ENCODE measurements around the gene NPPB.

Gene NPPB

DNA sequence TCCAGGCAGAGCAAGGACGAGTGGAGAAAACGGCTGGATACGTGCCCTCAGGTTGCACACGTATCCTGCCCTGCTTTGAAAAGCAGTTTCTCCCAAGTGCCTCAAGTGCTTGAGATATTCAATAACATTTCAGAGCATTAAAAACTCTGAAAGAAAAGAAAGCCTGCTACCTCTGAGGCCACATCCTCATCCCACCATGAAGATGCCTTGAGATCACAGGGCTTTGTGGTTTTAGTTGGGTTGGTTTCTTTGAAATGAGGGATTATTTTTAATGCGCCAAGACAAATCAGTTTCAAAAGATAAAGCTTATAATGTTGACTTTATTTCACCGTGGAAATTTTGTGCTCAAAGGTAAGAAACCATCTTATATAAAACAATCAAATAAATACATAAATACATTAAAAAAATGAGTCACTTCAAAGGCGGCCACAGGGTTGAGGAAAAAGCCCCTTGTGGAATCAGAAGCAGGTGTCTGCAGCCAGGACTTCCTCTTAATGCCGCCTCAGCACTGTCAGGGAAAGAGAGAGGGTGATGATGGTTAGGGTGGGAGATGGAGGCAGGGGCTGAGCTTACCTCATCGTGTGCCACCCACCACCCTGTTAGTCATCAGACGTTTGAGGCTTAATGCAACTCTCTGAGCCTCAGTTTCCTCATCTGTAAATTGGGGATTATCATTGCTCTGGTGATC, 1.4 kb downstream of the NPPB start:
- no peak overlapping the region for H3K4me3 ChIP-seq (replicated peaks in 1 of 2; ENCODE audit: low read depth in 2 of 2, low read length in 2 of 2)
- TF ChIP-seq, protein P1, sequence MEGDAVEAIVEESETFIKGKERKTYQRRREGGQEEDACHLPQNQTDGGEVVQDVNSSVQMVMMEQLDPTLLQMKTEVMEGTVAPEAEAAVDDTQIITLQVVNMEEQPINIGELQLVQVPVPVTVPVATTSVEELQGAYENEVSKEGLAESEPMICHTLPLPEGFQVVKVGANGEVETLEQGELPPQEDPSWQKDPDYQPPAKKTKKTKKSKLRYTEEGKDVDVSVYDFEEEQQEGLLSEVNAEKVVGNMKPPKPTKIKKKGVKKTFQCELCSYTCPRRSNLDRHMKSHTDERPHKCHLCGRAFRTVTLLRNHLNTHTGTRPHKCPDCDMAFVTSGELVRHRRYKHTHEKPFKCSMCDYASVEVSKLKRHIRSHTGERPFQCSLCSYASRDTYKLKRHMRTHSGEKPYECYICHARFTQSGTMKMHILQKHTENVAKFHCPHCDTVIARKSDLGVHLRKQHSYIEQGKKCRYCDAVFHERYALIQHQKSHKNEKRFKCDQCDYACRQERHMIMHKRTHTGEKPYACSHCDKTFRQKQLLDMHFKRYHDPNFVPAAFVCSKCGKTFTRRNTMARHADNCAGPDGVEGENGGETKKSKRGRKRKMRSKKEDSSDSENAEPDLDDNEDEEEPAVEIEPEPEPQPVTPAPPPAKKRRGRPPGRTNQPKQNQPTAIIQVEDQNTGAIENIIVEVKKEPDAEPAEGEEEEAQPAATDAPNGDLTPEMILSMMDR (IDR thresholded peaks at IDR 0.05; ENCODE audit: low read depth, low read length) = no peak
- no peak for DNase-seq (ENCODE audit: low read depth in 2 of 2)

DNA sequence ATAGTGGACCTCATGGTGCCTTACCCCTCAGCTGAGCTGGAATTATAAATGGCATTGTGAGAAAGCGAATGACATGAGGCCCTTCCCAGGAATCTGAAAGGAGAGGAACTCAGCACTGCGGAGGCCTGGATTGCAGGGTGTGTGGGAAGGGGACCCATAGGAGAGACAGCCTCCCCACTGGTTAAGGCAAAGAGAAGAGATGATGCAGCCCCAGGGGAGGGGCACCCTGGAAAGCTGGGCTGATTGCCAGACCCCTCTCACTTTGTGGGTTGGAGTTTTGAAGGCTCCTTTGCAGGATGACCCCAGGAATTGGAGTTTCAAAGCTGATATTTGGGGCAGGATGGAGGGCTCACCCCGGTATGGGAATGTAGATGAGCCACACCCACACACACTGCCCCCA, 2.0 kb downstream of the NPPB start:
- TF ChIP-seq, protein P1 (IDR thresholded peaks at IDR 0.05; ENCODE audit: low read depth, low read length) = no peak
- H3K4me3 ChIP-seq (replicated peaks in 1 of 2; ENCODE audit: low read depth in 2 of 2, low read length in 2 of 2) = no peak overlapping the region

DNA sequence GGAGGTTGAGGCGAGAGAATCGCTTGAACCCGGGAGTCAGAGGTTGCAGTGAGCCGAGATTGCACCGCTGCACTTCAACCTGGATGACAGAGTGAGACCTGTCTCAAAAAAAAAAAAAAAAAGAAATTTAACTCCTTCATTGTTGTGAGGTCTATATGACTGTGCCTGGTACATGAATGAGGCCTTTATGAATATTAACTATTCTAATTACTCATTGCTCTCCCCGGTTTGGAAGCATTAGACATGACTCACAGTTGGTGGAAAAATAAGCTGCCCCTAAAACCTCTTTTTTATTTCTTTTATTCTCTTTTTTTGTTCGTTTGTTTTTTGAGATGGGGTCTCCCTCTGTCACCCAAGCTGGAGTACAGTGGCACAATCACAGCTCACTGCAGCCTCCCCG, 3.3 kb downstream of the NPPB start:
- no peak for DNase-seq (ENCODE audit: low read depth in 2 of 2)
- TF ChIP-seq, protein P1 (IDR thresholded peaks at IDR 0.05; ENCODE audit: low read depth, low read length) = no peak
- H3K4me3 ChIP-seq (replicated peaks in 1 of 2; ENCODE audit: low read depth in 2 of 2, low read length in 2 of 2) = no peak overlapping the region

More for the DNA sequence above, 2.0 kb downstream of the NPPB start:
- no peak for DNase-seq (ENCODE audit: low read depth in 2 of 2)

DNA sequence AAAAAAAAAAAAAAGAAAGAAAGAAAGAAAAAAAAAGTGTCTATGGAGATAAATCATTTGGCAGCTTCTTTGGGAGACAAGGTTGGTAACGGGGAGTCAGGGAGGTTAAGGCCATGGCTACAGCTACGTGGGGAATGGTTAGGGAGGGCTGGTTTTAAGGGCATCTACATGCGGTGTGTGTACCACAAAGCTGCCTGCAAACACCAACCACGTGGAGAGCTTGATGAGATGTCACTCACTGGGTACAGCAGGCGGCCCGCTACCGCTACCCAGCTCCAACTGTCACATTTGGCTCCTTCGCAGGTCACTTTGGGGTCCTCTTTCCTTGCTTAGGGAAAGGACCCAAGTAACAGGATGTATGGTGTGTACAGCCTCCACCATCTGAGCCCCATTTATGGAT, 4.2 kb downstream of the NPPB start:
- no peak overlapping the region for H3K4me3 ChIP-seq (replicated peaks in 1 of 2; ENCODE audit: low read depth in 2 of 2, low read length in 2 of 2)
- TF ChIP-seq, protein P1 (IDR thresholded peaks at IDR 0.05; ENCODE audit: low read depth, low read length) = no peak
- no peak for DNase-seq (ENCODE audit: low read depth in 2 of 2)

DNA sequence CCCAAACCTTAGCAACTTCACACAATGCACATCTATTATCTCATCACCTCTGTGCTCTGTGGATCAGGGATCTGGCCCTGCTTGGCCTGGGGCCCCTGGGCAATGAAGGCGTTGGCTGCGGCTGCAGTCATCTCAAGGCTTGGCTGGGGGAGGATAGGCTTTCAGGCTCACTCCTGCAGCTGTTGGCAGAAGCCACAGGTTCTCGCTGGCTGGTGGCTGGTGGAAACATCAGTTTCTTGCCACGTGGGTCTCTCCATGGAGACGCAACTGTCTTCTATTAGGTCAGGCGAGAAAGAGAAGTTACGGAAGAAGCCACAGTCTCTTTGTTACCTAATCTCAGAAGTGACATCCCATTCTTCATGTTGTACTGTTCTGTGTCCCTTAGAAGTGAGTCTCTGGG, 7.6 kb downstream of the NPPB start:
- TF ChIP-seq, protein P1 (IDR thresholded peaks at IDR 0.05; ENCODE audit: low read depth, low read length) = no peak

DNA sequence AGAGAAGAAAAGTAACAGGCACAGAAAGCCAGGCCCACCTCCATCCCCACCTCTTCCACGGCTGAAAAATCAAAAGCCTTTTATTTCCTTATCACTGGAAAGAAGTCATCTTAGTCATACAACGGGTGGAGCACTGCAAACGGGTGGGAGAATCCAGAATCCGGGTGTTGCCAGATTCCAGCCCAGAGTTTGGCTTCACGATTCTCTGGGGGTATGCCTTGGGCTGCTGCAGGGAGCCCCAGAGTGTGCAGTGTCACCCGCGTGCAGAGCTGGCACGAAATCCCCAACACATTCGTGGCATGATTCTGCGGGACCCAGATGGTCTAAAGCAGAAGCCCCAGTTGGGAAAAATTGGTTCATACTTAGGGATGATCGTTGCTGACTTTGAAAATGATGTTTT, 8.6 kb downstream of the NPPB start:
- no peak for DNase-seq (ENCODE audit: low read depth in 2 of 2)
- TF ChIP-seq, protein P1 (IDR thresholded peaks at IDR 0.05; ENCODE audit: low read depth, low read length) = no peak
- H3K4me3 ChIP-seq (replicated peaks in 1 of 2; ENCODE audit: low read depth in 2 of 2, low read length in 2 of 2) = no peak overlapping the region

More for the DNA sequence above, 7.6 kb downstream of the NPPB start:
- no peak for DNase-seq (ENCODE audit: low read depth in 2 of 2)
- no peak overlapping the region for H3K4me3 ChIP-seq (replicated peaks in 1 of 2; ENCODE audit: low read depth in 2 of 2, low read length in 2 of 2)

DNA sequence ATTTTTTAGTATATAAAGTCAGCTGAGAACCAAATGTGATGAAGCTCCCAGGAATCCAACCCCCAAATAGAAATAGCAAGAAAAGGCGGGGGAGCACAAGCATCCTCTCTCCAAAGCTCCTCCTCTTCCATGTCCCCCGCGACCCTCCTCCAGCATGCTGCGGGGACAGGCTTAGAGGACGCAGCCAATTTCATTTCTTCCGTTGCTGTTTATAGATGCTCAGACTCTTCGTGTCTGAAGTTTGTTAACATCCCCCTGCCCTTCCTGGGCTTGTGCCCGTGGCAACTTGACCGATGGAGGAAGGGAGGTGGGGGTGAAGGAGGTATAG, 10.4 kb downstream of the NPPB start:
- no peak for DNase-seq (ENCODE audit: low read depth in 2 of 2)
- TF ChIP-seq, protein P1 (IDR thresholded peaks at IDR 0.05; ENCODE audit: low read depth, low read length) = no peak
- no peak overlapping the region for H3K4me3 ChIP-seq (replicated peaks in 1 of 2; ENCODE audit: low read depth in 2 of 2, low read length in 2 of 2)
